K562 (cell line): ENCODE data around the gene KRT83.

Source experiments
- CTCF ChIP-seq, 3 experiments: IDR thresholded peaks in 2 of 3; conservative IDR thresholded peaks in 1 of 3; 2 replicates each; pipeline ENCODE4 v1.5.1; 2011 to 2012; ENCODE audit warnings: low read length in 3 of 3, mild to moderate bottlenecking in 3 of 3, control low read depth in 2 of 3, improper control_type of control experiment in 1 of 3, inconsistent platforms in 1 of 3, low read depth in 1 of 3, mixed read lengths in 1 of 3, moderate library complexity in 1 of 3; ENCODE audit not compliant: insufficient read depth in 2 of 3
- ELF4 ChIP-seq: fragments of 450-650 bp; formaldehyde crosslinking; IDR thresholded peaks from 2 replicates; pipeline ENCODE4 v1.4.0; 2022; ENCODE audit warnings: missing genetic modification characterization
- ETV5 ChIP-seq: sonication (generic); formaldehyde crosslinking; IDR thresholded peaks from 2 replicates; pipeline ENCODE4 v1.4.0; 2020; ENCODE audit warnings: low read depth, mild to moderate bottlenecking, missing genetic modification reagents
- PATZ1 ChIP-seq: fragments of 250-450 bp; sonication (Bioruptor Pico); IDR thresholded peaks from 2 replicates; pipeline ENCODE4 v1.5.0; 2020; ENCODE audit warnings: mild to moderate bottlenecking, borderline replicate concordance
- POLR3G ChIP-seq: IDR thresholded peaks from 2 replicates; pipeline ENCODE4 v1.6.1; 2011; ENCODE audit not compliant: insufficient read length, insufficient replicate concordance; ENCODE audit errors: extremely low read depth
- SMC3 ChIP-seq: conservative IDR thresholded peaks from 2 replicates; pipeline ENCODE4 v1.6.1; 2011; ENCODE audit warnings: low read depth, low read length, improper control_type of control experiment; ENCODE audit not compliant: insufficient read depth
- ZBTB1 ChIP-seq: sonication (generic); formaldehyde crosslinking; IDR thresholded peaks from 2 replicates; pipeline ENCODE4 v1.8.1; 2023; ENCODE audit warnings: missing genetic modification reagents, low read depth, mild to moderate bottlenecking, borderline replicate concordance

DNA sequence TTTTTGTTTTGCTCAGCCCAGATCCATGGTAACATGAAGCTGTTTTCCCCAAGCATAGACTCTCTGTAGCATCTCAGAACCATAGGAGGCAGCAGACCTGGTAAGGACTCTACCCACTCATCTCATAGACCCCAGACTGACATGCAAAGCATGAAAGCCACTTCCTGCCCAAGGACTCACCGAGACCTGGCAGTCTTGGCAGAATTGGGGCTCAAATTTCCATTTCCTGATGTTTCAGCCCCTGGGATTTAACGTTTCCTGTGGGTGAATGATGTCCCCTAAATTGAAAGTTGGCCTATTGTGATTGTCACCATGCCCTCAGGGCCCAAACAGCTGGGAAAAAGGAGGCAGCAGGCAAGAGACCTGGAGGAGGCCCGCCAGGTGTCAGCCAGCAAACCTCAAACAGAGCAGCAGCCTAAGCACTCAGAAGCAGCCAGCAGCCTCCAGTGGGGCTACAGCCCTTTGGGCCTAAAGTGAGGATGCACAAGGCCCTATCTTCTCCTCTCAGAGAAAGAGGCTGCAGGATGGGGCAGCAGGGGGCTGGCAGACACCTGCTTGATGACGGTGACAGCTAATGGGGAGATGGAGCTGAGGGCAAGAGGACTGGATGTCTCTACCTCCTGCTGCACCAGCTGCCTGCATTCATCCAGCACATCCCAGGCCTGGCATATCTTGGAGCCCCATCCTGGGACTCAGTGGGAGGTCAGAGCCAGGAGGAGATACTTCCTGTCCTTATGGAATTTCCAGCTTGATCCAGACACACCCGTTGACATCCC is 37.6 kb upstream of the KRT83 start:
- no peak for TF ChIP-seq POLR3G
- TF ChIP-seq PATZ1 (CRISPR knock-in tag): no peak
- no peak for TF ChIP-seq ZBTB1 (CRISPR knock-in tag)
- no peak for TF ChIP-seq SMC3
- TF ChIP-seq ETV5 (CRISPR knock-in tag): no peak
- no peak for TF ChIP-seq ELF4 (CRISPR knock-in tag)
- TF ChIP-seq CTCF (IDR thresholded peaks at IDR 0.05 in 2 of 3, conservative IDR thresholded peaks at IDR 0.05 in 1 of 3; ENCODE audit: insufficient read depth in 2 of 3, low read depth in 1 of 3, low read length in 3 of 3): no peak
